GM06990 (cell line): ENCODE measurements around the gene ATP1A3.

Experiments
- DNase-seq: peaks from one replicate; pipeline ENCODE4 v3.0.0-alpha.2; 2011; ENCODE audit not compliant: insufficient read length; ENCODE audit errors: extremely low read depth
- H3K27me3 ChIP-seq: replicated peaks from 2 replicates; pipeline ENCODE4 v1.6.0; 2011; ENCODE audit warnings: low read length; ENCODE audit not compliant: control insufficient read depth, insufficient read depth
- H3K36me3 ChIP-seq: 2 replicates; pipeline ENCODE4 v1.5.1; 2011; ENCODE audit warnings: low read length; ENCODE audit not compliant: control insufficient read depth, insufficient read depth
- H3K4me3 ChIP-seq: replicated peaks from 2 replicates; pipeline ENCODE4 v1.5.1; 2011; ENCODE audit warnings: low read depth, mild to moderate bottlenecking, control low read depth, low read length
- CTCF ChIP-seq: IDR thresholded peaks from 2 replicates; pipeline ENCODE4 v1.5.1; 2011; ENCODE audit warnings: low read length, control low read depth, mild to moderate bottlenecking, inconsistent platforms; ENCODE audit not compliant: insufficient read depth, poor library complexity, severe bottlenecking

The ATP1A3 gene

GRCh38 chr19:41932720-41933332, 61.2 kb downstream of the ATP1A3 start:
- no peak for DNase-seq

GRCh38 chr19:41932259-41932719, 61.7 kb downstream of the ATP1A3 start:
- no peak for DNase-seq

More at GRCh38 chr19:41932720-41933332, 61.2 kb downstream of the ATP1A3 start:
- H3K36me3 ChIP-seq = no peaks in the 10 kb centered on the region
- peaks cover 7% of the 10 kb centered on the region for H3K27me3 ChIP-seq
- H3K4me3 ChIP-seq = no peak overlapping the region
- TF ChIP-seq CTCF = no peak

GRCh38 chr19:41930926-41931592, 63.0 kb downstream of the ATP1A3 start:
- Histone ChIP-seq H3K27me3 (peaks cover 7% of the 10 kb centered on the region), H3K4me3 (no peak overlapping the region), H3K36me3 (no peaks in the 10 kb centered on the region)
- peak; percentile 62 for TF ChIP-seq CTCF
- no peak for DNase-seq

More at GRCh38 chr19:41932259-41932719, 61.7 kb downstream of the ATP1A3 start:
- peaks cover 7% of the 10 kb centered on the region for H3K27me3 ChIP-seq
- H3K36me3 ChIP-seq = no peaks in the 10 kb centered on the region
- no peak overlapping the region for H3K4me3 ChIP-seq
- TF ChIP-seq CTCF = no peak

GRCh38 chr19:41930322-41930722, 63.7 kb downstream of the ATP1A3 start:
- no peak overlapping the region for H3K4me3 ChIP-seq
- TF ChIP-seq CTCF = no peak
- no peaks in the 10 kb centered on the region for H3K36me3 ChIP-seq
- peaks cover 7% of the 10 kb centered on the region for H3K27me3 ChIP-seq
- no peak for DNase-seq

- peaks cover 7% of the 10 kb centered on the region for H3K27me3 ChIP-seq
- no peak for TF ChIP-seq CTCF
- no peak overlapping the region for H3K4me3 ChIP-seq
- no peak for DNase-seq
- no peaks in the 10 kb centered on the region for H3K36me3 ChIP-seq
Observed at GRCh38 chr19:41929536-41930071, 64.4 kb downstream of the ATP1A3 start.
